SU-DHL-6 (cell line): ENCODE results near the gene PADI4.

Source experiments
- H2AFZ ChIP-seq: fragments of 200-600 bp; sonication (generic); 2 replicates; pipeline ENCODE4 v1.6.1; 2014; ENCODE audit warnings: low read depth, mild to moderate bottlenecking, moderate library complexity, mixed read lengths, antibody characterized with exemption, low read length; ENCODE audit not compliant: severe bottlenecking
- H3F3A ChIP-seq: fragments of 200-600 bp; shearing (Covaris generic); 2 replicates; pipeline ENCODE4 v1.6.0; 2016; ENCODE audit warnings: antibody characterized with exemption, mild to moderate bottlenecking; ENCODE audit not compliant: insufficient read depth
- H3K27ac ChIP-seq: fragments of 200-600 bp; sonication (generic); 2 replicates; pipeline ENCODE4 v1.5.1; 2016; ENCODE audit warnings: low read depth, mild to moderate bottlenecking, low read length, moderate library complexity, mixed read lengths
- H3K27me3 ChIP-seq: fragments of 200-600 bp; sonication (generic), shearing (Covaris generic); 2 replicates; pipeline ENCODE4 v1.6.0; 2014; ENCODE audit warnings: mild to moderate bottlenecking, low read length
- H3K36me3 ChIP-seq: fragments of 200-600 bp; sonication (generic); 2 replicates; pipeline ENCODE4 v1.6.1; 2014; ENCODE audit warnings: mild to moderate bottlenecking, low read length, mixed read lengths
- H3K4me2 ChIP-seq: fragments of 300-600, 200-600 bp; shearing (Covaris generic), sonication (generic); 2 replicates; pipeline ENCODE4 v1.6.0; 2014; ENCODE audit warnings: low read length, low read depth, mild to moderate bottlenecking; ENCODE audit not compliant: poor library complexity, severe bottlenecking
- H3K4me3 ChIP-seq: fragments of 200-600 bp; sonication (generic); 2 replicates; pipeline ENCODE4 v1.5.1; 2014; ENCODE audit warnings: antibody characterized with exemption, low read length, mild to moderate bottlenecking, mixed read lengths; ENCODE audit not compliant: insufficient read depth, poor library complexity, severe bottlenecking
- H3K79me2 ChIP-seq: fragments of 200-600 bp; sonication (generic); 2 replicates; pipeline ENCODE4 v1.6.1; 2014; ENCODE audit warnings: mild to moderate bottlenecking, low read length, moderate library complexity; ENCODE audit not compliant: insufficient read depth
- H3K9ac ChIP-seq: fragments of 200-600 bp; sonication (generic); 2 replicates; pipeline ENCODE4 v1.7.0; 2014; ENCODE audit warnings: mild to moderate bottlenecking, low read length
- H3K9me2 ChIP-seq: fragments of 200-600 bp; sonication (generic); replicated peaks from 2 replicates; pipeline ENCODE4 v1.6.1; 2014; ENCODE audit warnings: low read length; ENCODE audit not compliant: insufficient read depth
- H3K9me3 ChIP-seq: fragments of 200-600 bp; sonication (generic); 2 replicates; pipeline ENCODE4 v1.6.1; 2014; ENCODE audit warnings: low read length, mixed read lengths; ENCODE audit not compliant: insufficient read depth
- H4K20me1 ChIP-seq: fragments of 200-600 bp; sonication (generic); 2 replicates; pipeline ENCODE4 v1.6.1; 2014; ENCODE audit warnings: low read depth, mild to moderate bottlenecking, antibody characterized with exemption, low read length, moderate library complexity, mixed read lengths
- EZH2phosphoT487 ChIP-seq: fragments of 200-600 bp; sonication (generic), shearing (Covaris generic); conservative IDR thresholded peaks from 2 replicates; pipeline ENCODE4 v1.6.1; 2018; ENCODE audit warnings: mild to moderate bottlenecking, antibody characterized with exemption, low read length, moderate library complexity, mixed read lengths
- TF ChIP-seq, protein P1 (sequence below): fragments of 200-600 bp; sonication (generic); IDR thresholded peaks from one replicate; pipeline ENCODE4 v1.5.1; 2017; ENCODE audit warnings: antibody characterized with exemption, mild to moderate bottlenecking, low read length, moderate library complexity; ENCODE audit not compliant: insufficient read depth, poor library complexity, severe bottlenecking

The PADI4 gene, protein sequence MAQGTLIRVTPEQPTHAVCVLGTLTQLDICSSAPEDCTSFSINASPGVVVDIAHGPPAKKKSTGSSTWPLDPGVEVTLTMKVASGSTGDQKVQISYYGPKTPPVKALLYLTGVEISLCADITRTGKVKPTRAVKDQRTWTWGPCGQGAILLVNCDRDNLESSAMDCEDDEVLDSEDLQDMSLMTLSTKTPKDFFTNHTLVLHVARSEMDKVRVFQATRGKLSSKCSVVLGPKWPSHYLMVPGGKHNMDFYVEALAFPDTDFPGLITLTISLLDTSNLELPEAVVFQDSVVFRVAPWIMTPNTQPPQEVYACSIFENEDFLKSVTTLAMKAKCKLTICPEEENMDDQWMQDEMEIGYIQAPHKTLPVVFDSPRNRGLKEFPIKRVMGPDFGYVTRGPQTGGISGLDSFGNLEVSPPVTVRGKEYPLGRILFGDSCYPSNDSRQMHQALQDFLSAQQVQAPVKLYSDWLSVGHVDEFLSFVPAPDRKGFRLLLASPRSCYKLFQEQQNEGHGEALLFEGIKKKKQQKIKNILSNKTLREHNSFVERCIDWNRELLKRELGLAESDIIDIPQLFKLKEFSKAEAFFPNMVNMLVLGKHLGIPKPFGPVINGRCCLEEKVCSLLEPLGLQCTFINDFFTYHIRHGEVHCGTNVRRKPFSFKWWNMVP

DNA sequence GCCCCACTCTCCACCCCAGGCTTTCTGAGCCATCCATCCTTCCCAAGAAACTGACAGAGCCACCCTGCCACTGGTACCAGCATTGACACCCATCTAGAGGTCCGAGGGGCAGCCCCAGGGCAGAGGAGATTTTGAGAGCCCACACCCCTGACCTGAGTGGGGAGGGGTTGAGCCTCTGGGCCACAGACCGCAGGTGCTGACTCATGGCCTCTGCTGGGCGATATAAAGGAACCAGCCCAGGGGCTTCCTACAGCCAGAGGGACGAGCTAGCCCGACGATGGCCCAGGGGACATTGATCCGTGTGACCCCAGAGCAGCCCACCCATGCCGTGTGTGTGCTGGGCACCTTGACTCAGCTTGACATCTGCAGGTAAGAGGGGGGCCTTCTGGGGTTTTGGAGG lies at the start of gene PADI4:
PADI4 (plus strand) TSS at position 252 of the 400 bp plus-strand sequence; CDS start at position 278, 26 bp downstream.
- Histone ChIP-seq H3K9me2 (no peaks in the 10 kb centered on the region), H3K9ac (no peak within 1 kb of the TSS), H3K9me3 (no peaks in the 10 kb centered on the region), H2AFZ (no peak within 1 kb of the TSS), H3K36me3 (no peaks in the 10 kb centered on the region), H4K20me1 (no peaks in the 10 kb centered on the region), H3K27me3 (no peaks in the 10 kb centered on the region), H3K4me3 (no peak within 1 kb of the TSS), H3K4me2 (no peak within 1 kb of the TSS), H3F3A (no peaks in the 10 kb centered on the region), H3K27ac (no peak within 1 kb of the TSS), H3K79me2 (no peaks in the 10 kb centered on the region)
- TF ChIP-seq EZH2phosphoT487: no peak
- TF ChIP-seq, protein P1, sequence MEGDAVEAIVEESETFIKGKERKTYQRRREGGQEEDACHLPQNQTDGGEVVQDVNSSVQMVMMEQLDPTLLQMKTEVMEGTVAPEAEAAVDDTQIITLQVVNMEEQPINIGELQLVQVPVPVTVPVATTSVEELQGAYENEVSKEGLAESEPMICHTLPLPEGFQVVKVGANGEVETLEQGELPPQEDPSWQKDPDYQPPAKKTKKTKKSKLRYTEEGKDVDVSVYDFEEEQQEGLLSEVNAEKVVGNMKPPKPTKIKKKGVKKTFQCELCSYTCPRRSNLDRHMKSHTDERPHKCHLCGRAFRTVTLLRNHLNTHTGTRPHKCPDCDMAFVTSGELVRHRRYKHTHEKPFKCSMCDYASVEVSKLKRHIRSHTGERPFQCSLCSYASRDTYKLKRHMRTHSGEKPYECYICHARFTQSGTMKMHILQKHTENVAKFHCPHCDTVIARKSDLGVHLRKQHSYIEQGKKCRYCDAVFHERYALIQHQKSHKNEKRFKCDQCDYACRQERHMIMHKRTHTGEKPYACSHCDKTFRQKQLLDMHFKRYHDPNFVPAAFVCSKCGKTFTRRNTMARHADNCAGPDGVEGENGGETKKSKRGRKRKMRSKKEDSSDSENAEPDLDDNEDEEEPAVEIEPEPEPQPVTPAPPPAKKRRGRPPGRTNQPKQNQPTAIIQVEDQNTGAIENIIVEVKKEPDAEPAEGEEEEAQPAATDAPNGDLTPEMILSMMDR: no peak

DNA sequence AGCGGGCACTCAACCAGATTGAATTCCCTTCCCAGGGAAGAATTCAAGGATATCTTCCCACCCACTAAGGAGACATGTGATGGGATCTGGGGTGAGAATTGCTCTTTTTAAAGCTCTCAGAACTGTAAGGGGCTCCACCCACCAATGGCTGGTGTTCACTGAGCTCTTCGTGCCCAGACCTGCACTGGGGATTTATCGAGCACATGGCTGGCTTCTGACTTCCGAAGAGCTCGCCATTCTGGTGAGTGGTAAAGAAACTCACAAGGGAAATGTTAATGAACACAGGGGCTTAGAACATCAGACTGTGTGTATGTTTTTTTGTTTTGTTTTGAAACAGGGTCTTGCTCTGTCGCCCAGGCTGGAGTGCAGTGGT lies 49.3 kb upstream of the PADI4 start:
- Histone ChIP-seq H3K4me3 (no peak overlapping the region), H3K36me3 (no peaks in the 10 kb centered on the region)

DNA sequence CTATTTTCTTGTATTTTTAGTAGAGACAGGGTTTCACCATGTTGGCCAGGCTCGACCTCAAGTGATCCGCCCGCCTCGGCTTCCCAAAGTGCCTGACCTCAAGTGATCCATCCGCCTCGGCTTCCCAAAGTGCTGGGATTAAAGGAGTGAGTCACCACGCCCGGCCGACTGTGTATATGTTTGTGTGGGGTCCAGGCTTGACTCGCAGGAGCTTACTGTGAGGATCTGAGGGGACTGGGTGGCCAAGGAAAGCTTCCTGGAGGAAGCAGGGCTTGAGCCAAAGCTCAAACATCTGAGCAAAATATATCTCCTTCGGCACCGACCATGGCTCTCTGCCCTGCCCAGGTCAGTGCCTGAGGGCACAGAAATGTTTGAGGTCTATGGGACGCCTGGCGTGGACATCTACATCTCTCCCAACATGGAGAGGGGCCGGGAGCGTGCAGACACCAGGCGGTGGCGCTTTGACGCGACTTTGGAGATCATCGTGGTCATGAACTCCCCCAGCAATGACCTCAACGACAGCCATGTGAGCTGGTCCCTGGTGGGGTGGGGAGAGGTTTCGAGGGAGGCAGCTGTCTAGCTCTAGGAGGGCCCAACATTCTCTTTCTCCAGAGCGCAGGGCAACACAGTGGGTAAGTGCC lies 48.6 kb upstream of the PADI4 start:
- Histone ChIP-seq H3K9ac (no peak overlapping the region), H4K20me1 (no peaks in the 10 kb centered on the region), H3K27ac (no peak overlapping the region), H3K27me3 (no peaks in the 10 kb centered on the region), H3K36me3 (no peaks in the 10 kb centered on the region), H3K79me2 (no peaks in the 10 kb centered on the region), H3K9me3 (no peaks in the 10 kb centered on the region), H3K4me3 (no peak overlapping the region), H3K4me2 (no peak overlapping the region), H3F3A (no peaks in the 10 kb centered on the region), H3K9me2 (no peaks in the 10 kb centered on the region), H2AFZ (no peak overlapping the region)
- no peak for TF ChIP-seq EZH2phosphoT487
- TF ChIP-seq, protein P1: no peak

More for the DNA sequence above, 49.3 kb upstream of the PADI4 start:
- Histone ChIP-seq H3K27ac (no peak overlapping the region), H3K9ac (no peak overlapping the region), H3F3A (no peaks in the 10 kb centered on the region), H3K4me2 (no peak overlapping the region), H3K9me2 (no peaks in the 10 kb centered on the region), H4K20me1 (no peaks in the 10 kb centered on the region), H3K27me3 (no peaks in the 10 kb centered on the region), H3K79me2 (no peaks in the 10 kb centered on the region), H2AFZ (no peak overlapping the region), H3K9me3 (no peaks in the 10 kb centered on the region)
- TF ChIP-seq, protein P1: no peak
- no peak for TF ChIP-seq EZH2phosphoT487
